Fibroblast of mammary gland (primary cell): ENCODE results near the gene PRDM16.

Experiments
- DNase-seq: peaks from one replicate; pipeline ENCODE4 v3.0.0-alpha.2; 2010; ENCODE audit warnings: low read depth
- H3K4me3 ChIP-seq: 2 replicates; pipeline ENCODE4 v1.5.1; 2011; ENCODE audit warnings: low read depth, mild to moderate bottlenecking, low read length, moderate library complexity; ENCODE audit not compliant: control insufficient read depth
- TF ChIP-seq, protein P1 (sequence below): conservative IDR thresholded peaks from 2 replicates; pipeline ENCODE4 v1.5.1; 2011; ENCODE audit warnings: low read depth, low read length, inconsistent platforms; ENCODE audit not compliant: control insufficient read depth, insufficient read depth

PRDM16 gene

GRCh38 chr1:3274972-3275371 is 206.0 kb downstream of the PRDM16 start:
- TF ChIP-seq, protein P1, sequence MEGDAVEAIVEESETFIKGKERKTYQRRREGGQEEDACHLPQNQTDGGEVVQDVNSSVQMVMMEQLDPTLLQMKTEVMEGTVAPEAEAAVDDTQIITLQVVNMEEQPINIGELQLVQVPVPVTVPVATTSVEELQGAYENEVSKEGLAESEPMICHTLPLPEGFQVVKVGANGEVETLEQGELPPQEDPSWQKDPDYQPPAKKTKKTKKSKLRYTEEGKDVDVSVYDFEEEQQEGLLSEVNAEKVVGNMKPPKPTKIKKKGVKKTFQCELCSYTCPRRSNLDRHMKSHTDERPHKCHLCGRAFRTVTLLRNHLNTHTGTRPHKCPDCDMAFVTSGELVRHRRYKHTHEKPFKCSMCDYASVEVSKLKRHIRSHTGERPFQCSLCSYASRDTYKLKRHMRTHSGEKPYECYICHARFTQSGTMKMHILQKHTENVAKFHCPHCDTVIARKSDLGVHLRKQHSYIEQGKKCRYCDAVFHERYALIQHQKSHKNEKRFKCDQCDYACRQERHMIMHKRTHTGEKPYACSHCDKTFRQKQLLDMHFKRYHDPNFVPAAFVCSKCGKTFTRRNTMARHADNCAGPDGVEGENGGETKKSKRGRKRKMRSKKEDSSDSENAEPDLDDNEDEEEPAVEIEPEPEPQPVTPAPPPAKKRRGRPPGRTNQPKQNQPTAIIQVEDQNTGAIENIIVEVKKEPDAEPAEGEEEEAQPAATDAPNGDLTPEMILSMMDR = no peak
- H3K4me3 ChIP-seq = no peak overlapping the region
- DNase-seq = no peak

DNA sequence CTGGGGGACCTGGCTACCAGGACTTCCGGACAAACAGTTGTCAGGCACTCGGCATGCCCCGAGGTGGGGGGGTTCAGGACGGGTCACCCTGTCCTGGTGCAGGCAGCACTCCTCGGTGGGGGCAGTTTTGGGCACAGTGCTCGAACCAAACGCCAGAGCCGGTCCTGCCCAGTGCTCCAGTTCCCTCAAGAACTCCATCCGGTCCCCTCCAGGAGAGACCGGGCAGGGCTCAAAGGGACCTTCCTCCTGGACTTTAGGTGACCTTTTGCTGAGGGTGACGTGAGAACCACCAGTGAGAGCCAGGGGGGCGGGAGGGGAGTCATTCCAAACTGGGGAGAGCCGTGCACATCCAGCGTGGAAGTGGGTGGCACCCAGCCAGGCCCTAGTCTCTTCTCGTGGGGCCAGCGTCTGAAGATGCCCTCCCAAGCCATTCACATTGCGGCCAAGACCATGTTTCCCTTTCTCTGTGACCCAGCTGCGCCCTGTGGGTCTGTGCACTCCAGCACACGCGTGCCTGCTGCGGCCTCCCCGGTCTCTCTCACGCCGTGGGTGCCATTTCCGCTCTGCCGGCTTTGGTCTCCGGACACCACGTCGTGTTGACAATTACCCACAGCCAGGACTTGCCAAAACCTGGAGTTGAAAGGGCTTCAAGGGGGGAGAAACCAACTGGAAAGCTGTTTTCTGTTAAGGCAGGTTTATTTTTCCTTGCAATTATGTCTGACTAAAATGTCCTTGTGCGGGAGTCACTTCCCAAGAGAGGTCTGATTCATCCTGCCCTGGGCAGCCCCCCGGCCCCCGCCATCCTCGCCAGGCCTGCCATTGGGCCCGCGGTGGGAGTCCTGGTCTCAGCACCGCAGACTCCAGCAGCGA is 206.7 kb downstream of the PRDM16 start:
- DNase-seq = peak; percentile 30
- TF ChIP-seq, protein P1 = no peak
- H3K4me3 ChIP-seq = no peak overlapping the region

- no peak for DNase-seq
- H3K4me3 ChIP-seq = no peak overlapping the region
- TF ChIP-seq, protein P1 = no peak
Measured at GRCh38 chr1:3276341-3276800, 207.4 kb downstream of the PRDM16 start.

DNA sequence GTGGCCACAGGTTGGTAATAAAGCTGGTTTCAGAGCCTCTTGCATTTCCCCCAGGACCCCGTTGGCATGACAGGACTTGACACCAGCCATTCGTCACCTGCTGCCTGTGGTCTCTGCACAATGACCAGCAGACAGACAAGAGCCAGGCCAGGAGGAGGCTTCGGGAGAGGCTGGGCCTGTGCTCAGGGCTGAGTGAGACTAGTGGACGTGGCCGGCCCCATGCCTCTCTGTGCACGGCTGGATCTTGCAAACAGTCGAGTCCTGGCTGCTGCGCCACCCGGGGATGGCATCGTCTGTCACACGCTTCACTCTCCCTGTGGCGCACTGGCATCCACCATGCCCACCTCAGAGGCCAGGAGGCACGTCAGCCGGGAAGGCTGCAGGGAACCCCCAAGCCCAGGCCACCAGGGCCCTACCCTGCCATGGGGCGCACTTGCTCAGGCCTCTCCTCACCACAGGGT is 208.0 kb downstream of the PRDM16 start:
- DNase-seq = no peak
- TF ChIP-seq, protein P1 = no peak
- H3K4me3 ChIP-seq = no peak overlapping the region

GRCh38 chr1:3277623-3278022 is 208.6 kb downstream of the PRDM16 start:
- TF ChIP-seq, protein P1 = no peak
- no peak overlapping the region for H3K4me3 ChIP-seq
- DNase-seq = no peak

DNA sequence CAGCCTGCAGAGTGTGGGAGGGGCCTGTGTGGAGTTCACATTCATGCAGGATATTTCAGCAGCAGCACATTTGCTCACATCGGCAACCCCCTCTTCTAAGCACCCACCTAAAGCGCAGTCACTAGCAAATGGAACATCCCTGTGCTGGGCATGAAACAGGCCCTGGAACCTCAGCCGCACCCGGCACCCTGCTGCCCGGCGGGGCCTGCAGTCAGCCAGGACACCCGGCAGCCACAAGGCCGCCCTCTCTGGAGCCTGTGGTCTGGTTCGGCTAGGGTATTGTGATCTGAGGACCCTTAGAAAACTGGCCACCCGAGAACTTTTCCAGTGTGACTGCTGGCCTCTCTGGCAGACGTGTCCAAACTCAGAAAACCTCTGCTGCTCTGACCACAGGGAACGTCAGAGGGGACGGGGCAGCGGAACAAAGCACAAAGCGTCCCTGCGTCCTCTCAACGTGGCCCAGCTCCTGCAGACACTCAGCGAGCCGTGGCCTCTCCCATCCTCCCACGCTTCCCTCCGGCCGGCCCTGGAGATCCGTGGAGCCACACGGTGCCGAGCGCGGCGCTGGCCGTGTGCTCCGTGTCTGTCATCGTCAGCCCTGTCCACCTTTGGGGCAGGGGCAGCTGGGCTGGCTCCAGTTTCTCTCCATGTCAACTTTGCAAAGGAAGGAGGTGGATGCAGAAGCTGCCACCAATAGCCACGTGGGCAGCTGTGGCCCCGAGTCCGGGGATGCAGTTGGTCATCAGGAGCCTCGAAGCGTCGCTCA is 209.6 kb downstream of the PRDM16 start:
- TF ChIP-seq, protein P1 = no peak
- DNase-seq = no peak

More for the DNA sequence above, 209.6 kb downstream of the PRDM16 start:
- no peak overlapping the region for H3K4me3 ChIP-seq
